Measurements from ENCODE around the gene DXO. TPM values are rescaled to one million over a fixed set of nuclear protein-coding genes. Genes with fewer than 3 reads are reported as not detected.

DXO gene
- total and polyA plus RNA-seq, 4 donors = 4.5 to 11.0 (median 9.3) TPM

- TF ChIP-seq RAD21 (IDR thresholded peaks at IDR 0.05) (no peak), JUND (IDR thresholded peaks at IDR 0.05) (no peak), GABPA (IDR thresholded peaks at IDR 0.05 in 1 of 2, conservative IDR thresholded peaks at IDR 0.05 in 1 of 2) (no peak), RXRA (IDR thresholded peaks at IDR 0.05) (no peak), EGR1 (IDR thresholded peaks at IDR 0.05; ENCODE audit: low read depth in 2 of 2) (no peak), FOXA1 (IDR thresholded peaks at IDR 0.05) (no peak)
Observed at GRCh38 chr6:31972709-31973350, 892 bp upstream of the DXO start (continued).

- Histone ChIP-seq H3K9me3 (ENCODE audit: control insufficient read depth in 4 of 4, low read length in 3 of 4) (no peaks in the 10 kb centered on the region), H3K4me1 (ENCODE audit: control insufficient read depth in 4 of 4, insufficient read depth in 4 of 4, low read length in 3 of 4) (peaks cover 6 to 34% (median 29%) of the 10 kb centered on the region in 4 donors), H3K27me3 (ENCODE audit: control insufficient read depth in 4 of 4, insufficient read depth in 4 of 4, low read length in 3 of 4) (no peaks in the 10 kb centered on the region), H3K9ac (ENCODE audit: low read depth in 1 of 2, low read length in 2 of 2) (peak overlapping the region; percentile 69 to 82), H3K4me3 (ENCODE audit: low read depth in 1 of 3, low read length in 3 of 3) (peak overlapping the region; percentile 69 to 93 (median 78)), H3K27ac (ENCODE audit: low read depth in 1 of 2, low read length in 2 of 2) (peak overlapping the region; percentile 98 to 99), H3K36me3 (ENCODE audit: control insufficient read depth in 4 of 4, insufficient read depth in 3 of 4, low read depth in 1 of 4, low read length in 3 of 4) (peaks cover 10 to 41% (median 25%) of the 10 kb centered on the region in 4 donors)
- DNase-seq (ENCODE audit: low spot score) = no peak
- 21% methylated on average over 29 of the region's 29 CpGs for WGBS
- TF ChIP-seq YY1 (IDR thresholded peaks at IDR 0.05) (no peak), JUND (IDR thresholded peaks at IDR 0.05) (peak in 1 of 2 donors; percentile 60), GABPA (IDR thresholded peaks at IDR 0.05 in 1 of 2, conservative IDR thresholded peaks at IDR 0.05 in 1 of 2) (no peak), RXRA (IDR thresholded peaks at IDR 0.05) (no peak), CTCF (IDR thresholded peaks at IDR 0.05; ENCODE audit: low read depth, low read length, missing input control) (no peak)
- TF ChIP-seq, protein P1, sequence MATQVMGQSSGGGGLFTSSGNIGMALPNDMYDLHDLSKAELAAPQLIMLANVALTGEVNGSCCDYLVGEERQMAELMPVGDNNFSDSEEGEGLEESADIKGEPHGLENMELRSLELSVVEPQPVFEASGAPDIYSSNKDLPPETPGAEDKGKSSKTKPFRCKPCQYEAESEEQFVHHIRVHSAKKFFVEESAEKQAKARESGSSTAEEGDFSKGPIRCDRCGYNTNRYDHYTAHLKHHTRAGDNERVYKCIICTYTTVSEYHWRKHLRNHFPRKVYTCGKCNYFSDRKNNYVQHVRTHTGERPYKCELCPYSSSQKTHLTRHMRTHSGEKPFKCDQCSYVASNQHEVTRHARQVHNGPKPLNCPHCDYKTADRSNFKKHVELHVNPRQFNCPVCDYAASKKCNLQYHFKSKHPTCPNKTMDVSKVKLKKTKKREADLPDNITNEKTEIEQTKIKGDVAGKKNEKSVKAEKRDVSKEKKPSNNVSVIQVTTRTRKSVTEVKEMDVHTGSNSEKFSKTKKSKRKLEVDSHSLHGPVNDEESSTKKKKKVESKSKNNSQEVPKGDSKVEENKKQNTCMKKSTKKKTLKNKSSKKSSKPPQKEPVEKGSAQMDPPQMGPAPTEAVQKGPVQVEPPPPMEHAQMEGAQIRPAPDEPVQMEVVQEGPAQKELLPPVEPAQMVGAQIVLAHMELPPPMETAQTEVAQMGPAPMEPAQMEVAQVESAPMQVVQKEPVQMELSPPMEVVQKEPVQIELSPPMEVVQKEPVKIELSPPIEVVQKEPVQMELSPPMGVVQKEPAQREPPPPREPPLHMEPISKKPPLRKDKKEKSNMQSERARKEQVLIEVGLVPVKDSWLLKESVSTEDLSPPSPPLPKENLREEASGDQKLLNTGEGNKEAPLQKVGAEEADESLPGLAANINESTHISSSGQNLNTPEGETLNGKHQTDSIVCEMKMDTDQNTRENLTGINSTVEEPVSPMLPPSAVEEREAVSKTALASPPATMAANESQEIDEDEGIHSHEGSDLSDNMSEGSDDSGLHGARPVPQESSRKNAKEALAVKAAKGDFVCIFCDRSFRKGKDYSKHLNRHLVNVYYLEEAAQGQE (IDR thresholded peaks at IDR 0.05) = no peak
- TF ChIP-seq, protein P2, sequence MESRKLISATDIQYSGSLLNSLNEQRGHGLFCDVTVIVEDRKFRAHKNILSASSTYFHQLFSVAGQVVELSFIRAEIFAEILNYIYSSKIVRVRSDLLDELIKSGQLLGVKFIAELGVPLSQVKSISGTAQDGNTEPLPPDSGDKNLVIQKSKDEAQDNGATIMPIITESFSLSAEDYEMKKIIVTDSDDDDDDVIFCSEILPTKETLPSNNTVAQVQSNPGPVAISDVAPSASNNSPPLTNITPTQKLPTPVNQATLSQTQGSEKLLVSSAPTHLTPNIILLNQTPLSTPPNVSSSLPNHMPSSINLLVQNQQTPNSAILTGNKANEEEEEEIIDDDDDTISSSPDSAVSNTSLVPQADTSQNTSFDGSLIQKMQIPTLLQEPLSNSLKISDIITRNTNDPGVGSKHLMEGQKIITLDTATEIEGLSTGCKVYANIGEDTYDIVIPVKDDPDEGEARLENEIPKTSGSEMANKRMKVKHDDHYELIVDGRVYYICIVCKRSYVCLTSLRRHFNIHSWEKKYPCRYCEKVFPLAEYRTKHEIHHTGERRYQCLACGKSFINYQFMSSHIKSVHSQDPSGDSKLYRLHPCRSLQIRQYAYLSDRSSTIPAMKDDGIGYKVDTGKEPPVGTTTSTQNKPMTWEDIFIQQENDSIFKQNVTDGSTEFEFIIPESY (IDR thresholded peaks at IDR 0.05) = no peak
Observed at GRCh38 chr6:31971279-31971992, 502 bp downstream of the DXO start.
